Fibroblast of lung (primary cell): ENCODE results near the gene KCNQ2. TPM values are rescaled to one million over a fixed set of nuclear protein-coding genes. Genes with fewer than 3 reads are reported as not detected.

Experiments used
- DNase-seq, 2 donors: peaks; one replicate each; pipeline versions ENCODE4 v3.0.0 to v3.0.0-alpha.2; 2010; ENCODE audit warnings: low read depth in 2 of 2
- H2AFZ ChIP-seq: 2 replicates; pipeline ENCODE4 v1.5.1; 2012; ENCODE audit warnings: low read length, control low read depth, inconsistent platforms
- H3K27ac ChIP-seq: 2 replicates; pipeline ENCODE4 v1.5.1; 2011; ENCODE audit warnings: low read length, control low read depth; ENCODE audit not compliant: insufficient read depth
- H3K27me3 ChIP-seq: 2 replicates; pipeline ENCODE4 v1.5.1; 2011; ENCODE audit warnings: mild to moderate bottlenecking, low read length; ENCODE audit not compliant: control insufficient read depth, insufficient read depth
- H3K36me3 ChIP-seq: 2 replicates; pipeline ENCODE4 v1.5.1; 2011; ENCODE audit warnings: low read length; ENCODE audit not compliant: control insufficient read depth, insufficient read depth
- H3K4me1 ChIP-seq: 2 replicates; pipeline ENCODE4 v1.5.1; 2011; ENCODE audit warnings: low read length; ENCODE audit not compliant: control insufficient read depth, insufficient read depth; ENCODE audit errors: extremely low read depth
- H3K4me2 ChIP-seq: 2 replicates; pipeline ENCODE4 v1.5.1; 2011; ENCODE audit warnings: low read length, control low read depth; ENCODE audit not compliant: insufficient read depth; ENCODE audit errors: extremely low read depth
- H3K4me3 ChIP-seq, 4 experiments: fragments of 200-600 bp in 1 of 4; sonication (generic) in 1 of 4; replicated peaks in 1 of 4; 2 replicates each; pipeline ENCODE4 v1.5.1; 2011 to 2016; ENCODE audit warnings: low read length in 4 of 4, low read depth in 3 of 4, mild to moderate bottlenecking in 3 of 4, control low read depth in 2 of 4, inconsistent platforms in 1 of 4, mixed read lengths in 1 of 4; ENCODE audit not compliant: insufficient read depth in 1 of 4; ENCODE audit errors: control extremely low read depth in 1 of 4
- H3K79me2 ChIP-seq: 2 replicates; pipeline ENCODE4 v1.5.1; 2012; ENCODE audit warnings: mild to moderate bottlenecking, low read length, inconsistent platforms; ENCODE audit not compliant: control insufficient read depth, insufficient read depth
- H3K9ac ChIP-seq: 2 replicates; pipeline ENCODE4 v1.5.1; 2011; ENCODE audit warnings: mild to moderate bottlenecking, low read length, control low read depth; ENCODE audit not compliant: insufficient read depth
- H3K9me3 ChIP-seq: 2 replicates; pipeline ENCODE4 v1.5.1; 2012; ENCODE audit warnings: low read depth, low read length; ENCODE audit not compliant: control insufficient read depth, insufficient read depth
- H4K20me1 ChIP-seq: 2 replicates; pipeline ENCODE4 v1.5.1; 2011; ENCODE audit warnings: low read length; ENCODE audit not compliant: control insufficient read depth, insufficient read depth; ENCODE audit errors: extremely low read depth
- EZH2 ChIP-seq: IDR thresholded peaks from 2 replicates; pipeline ENCODE4 v1.5.1; 2012; ENCODE audit warnings: low read length, control low read depth, mild to moderate bottlenecking; ENCODE audit errors: missing control alignments
- polyA plus RNA-seq, 2 donors: library from polyadenylated mRNA; depleted of rRNA in 1 of 2; stranded (reverse) in 1 of 2; unstranded in 1 of 2; fragments of >200 nt; gene quantifications; 2 replicates each; pipeline ENCODE4 v1.2.1, GENCODE V29; 2011 to 2012; ENCODE audit warnings: missing spikeins in 1 of 2
- total RNA-seq: library from RNA; depleted of rRNA; stranded (reverse); fragments of >200 nt; gene quantifications from 2 replicates; pipeline ENCODE4 v1.2.1, GENCODE V29; 2014
- TF ChIP-seq, protein P1 (sequence below), 2 donors: IDR thresholded peaks in 1 of 2; conservative IDR thresholded peaks in 1 of 2; 1 replicate in 1 of 2; 2 replicates in 1 of 2; pipeline ENCODE4 v1.5.1; 2011 to 2012; ENCODE audit warnings: low read length in 2 of 2, control low read depth in 1 of 2, inconsistent platforms in 1 of 2, low read depth in 1 of 2, mild to moderate bottlenecking in 1 of 2

KCNQ2 gene
- total and polyA plus RNA-seq, 2 donors (not counting 1 experiment from before 2014, with no cell fraction given): not detected

DNA sequence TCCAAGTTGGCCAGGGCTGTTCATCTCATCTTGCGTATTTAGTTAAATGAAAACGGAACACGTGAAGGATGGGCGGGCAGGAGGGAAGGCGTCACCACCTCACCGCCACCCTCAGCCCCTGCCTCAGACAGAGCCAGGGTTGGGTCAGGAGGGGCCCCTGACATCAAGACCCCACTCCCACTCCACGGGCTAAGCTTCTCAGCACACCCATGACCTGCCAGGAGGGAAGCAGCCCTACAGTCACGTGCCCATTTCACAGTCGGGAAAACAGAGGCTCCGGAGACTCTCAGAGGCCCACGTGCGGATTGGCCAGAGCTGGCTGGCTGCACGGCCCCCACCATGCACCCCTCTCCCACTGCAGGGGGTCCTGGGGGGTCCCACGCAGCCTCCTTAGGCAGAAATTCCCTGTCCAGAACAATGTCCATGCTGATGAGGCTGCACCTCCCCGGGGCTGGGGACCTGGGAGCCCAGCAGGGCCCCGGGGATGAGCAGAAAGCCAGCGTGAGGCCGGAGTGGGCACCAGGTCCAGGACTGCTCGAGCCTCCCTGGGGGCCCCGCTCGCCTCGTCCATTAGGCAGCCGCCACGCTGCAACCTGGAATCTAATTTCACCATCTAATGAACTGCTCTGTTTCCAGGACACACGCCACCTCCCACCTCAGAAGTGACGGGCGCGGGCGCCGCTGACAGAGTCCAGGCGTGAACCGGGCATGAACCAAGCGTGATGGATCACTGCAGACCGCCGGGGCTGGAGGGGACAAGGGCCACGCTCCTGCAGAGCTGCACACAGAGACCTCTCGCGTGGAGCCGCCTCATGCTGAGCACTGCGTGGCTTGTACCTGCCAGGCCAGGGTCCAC, 15.8 kb downstream of the KCNQ2 start:
- no peak overlapping the region for H2AFZ ChIP-seq
- H3K4me2 ChIP-seq: no peak overlapping the region
- no peak overlapping the region for H3K4me3 ChIP-seq
- peaks cover 11% of the 10 kb centered on the region for H3K27me3 ChIP-seq
- no peaks in the 10 kb centered on the region for H3K4me1 ChIP-seq
- no peaks in the 10 kb centered on the region for H3K36me3 ChIP-seq
- no peak overlapping the region for H3K9ac ChIP-seq
- H3K27ac ChIP-seq: no peak overlapping the region
- TF ChIP-seq, protein P1, sequence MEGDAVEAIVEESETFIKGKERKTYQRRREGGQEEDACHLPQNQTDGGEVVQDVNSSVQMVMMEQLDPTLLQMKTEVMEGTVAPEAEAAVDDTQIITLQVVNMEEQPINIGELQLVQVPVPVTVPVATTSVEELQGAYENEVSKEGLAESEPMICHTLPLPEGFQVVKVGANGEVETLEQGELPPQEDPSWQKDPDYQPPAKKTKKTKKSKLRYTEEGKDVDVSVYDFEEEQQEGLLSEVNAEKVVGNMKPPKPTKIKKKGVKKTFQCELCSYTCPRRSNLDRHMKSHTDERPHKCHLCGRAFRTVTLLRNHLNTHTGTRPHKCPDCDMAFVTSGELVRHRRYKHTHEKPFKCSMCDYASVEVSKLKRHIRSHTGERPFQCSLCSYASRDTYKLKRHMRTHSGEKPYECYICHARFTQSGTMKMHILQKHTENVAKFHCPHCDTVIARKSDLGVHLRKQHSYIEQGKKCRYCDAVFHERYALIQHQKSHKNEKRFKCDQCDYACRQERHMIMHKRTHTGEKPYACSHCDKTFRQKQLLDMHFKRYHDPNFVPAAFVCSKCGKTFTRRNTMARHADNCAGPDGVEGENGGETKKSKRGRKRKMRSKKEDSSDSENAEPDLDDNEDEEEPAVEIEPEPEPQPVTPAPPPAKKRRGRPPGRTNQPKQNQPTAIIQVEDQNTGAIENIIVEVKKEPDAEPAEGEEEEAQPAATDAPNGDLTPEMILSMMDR (conservative IDR thresholded peaks at IDR 0.05 in 1 of 2, IDR thresholded peaks at IDR 0.05 in 1 of 2; ENCODE audit: low read depth in 1 of 2, low read length in 2 of 2): no peak
- TF ChIP-seq EZH2: no peak
- no peaks in the 10 kb centered on the region for H3K79me2 ChIP-seq
- H4K20me1 ChIP-seq: no peaks in the 10 kb centered on the region
- no peaks in the 10 kb centered on the region for H3K9me3 ChIP-seq
- DNase-seq: no peak

DNA sequence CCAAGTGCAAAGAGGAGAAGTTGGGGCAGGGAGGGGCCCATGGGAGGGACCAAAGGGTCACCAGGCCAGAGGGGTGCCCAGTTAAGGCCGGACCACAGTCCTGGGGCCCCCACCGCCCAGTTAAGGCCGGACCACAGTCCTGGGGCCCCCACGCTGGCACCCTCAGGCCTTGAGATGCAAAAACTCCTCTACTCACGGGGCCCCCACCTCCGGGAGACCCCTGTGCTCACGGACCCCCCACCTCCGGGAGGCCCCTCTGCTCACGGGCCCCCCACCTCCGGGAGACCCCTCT, 16.9 kb downstream of the KCNQ2 start:
- Histone ChIP-seq H3K4me3 (no peak overlapping the region), H3K79me2 (no peaks in the 10 kb centered on the region), H4K20me1 (no peaks in the 10 kb centered on the region), H3K27ac (no peak overlapping the region), H3K9ac (no peak overlapping the region), H3K9me3 (no peaks in the 10 kb centered on the region), H3K36me3 (no peaks in the 10 kb centered on the region), H2AFZ (no peak overlapping the region), H3K27me3 (peaks cover 11% of the 10 kb centered on the region), H3K4me2 (no peak overlapping the region), H3K4me1 (no peaks in the 10 kb centered on the region)
- DNase-seq: no peak
- no peak for TF ChIP-seq EZH2
- TF ChIP-seq, protein P1 (conservative IDR thresholded peaks at IDR 0.05 in 1 of 2, IDR thresholded peaks at IDR 0.05 in 1 of 2; ENCODE audit: low read depth in 1 of 2, low read length in 2 of 2): no peak

DNA sequence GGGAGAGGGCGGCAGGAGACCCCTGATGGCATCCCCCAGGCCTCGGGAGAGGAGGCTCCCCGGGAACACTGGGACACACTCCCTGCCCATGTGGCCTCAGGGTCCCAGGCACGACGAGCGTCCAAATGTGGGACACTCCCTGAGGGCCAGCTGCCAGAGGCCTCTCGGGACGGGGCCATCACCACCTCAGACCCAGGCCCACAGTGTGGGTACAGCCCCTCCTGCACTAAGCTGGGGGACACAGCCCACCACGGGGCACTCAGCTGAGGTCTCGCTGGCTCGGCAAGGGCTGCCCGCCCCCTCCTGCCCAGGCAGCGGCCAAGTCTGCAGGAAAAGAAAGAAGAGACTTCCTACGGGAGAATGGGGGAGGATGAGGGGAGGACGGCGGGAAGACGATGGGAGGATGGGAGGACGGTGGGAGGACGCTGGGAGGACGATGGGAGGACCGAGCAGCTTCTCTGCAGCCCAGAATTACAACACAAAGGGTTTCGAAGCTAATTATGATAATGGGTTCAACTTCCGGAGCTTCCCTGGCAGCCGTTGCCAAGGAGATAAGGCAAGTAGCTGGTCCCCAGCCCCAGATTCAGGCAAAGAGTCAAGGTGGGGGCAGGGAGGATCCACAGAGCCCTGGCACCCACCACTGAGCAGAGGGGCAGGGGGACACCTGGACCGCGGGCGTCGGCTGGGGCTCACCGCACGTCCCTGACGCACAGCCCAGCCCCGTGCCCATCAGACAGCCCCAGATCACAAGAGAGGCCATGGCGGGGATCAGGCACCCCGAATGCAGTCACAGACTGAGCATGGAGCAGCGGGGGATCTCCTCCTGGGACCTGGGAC, 17.5 kb downstream of the KCNQ2 start:
- Histone ChIP-seq H3K36me3 (no peaks in the 10 kb centered on the region), H3K9me3 (no peaks in the 10 kb centered on the region), H3K79me2 (no peaks in the 10 kb centered on the region), H3K27me3 (peaks cover 11% of the 10 kb centered on the region), H3K27ac (no peak overlapping the region), H3K4me2 (no peak overlapping the region), H3K4me3 (no peak overlapping the region), H4K20me1 (no peaks in the 10 kb centered on the region), H3K4me1 (no peaks in the 10 kb centered on the region), H3K9ac (no peak overlapping the region), H2AFZ (no peak overlapping the region)
- TF ChIP-seq, protein P1 (conservative IDR thresholded peaks at IDR 0.05 in 1 of 2, IDR thresholded peaks at IDR 0.05 in 1 of 2; ENCODE audit: low read depth in 1 of 2, low read length in 2 of 2): no peak
- TF ChIP-seq EZH2: no peak
- DNase-seq: no peak
